PC-9 (cell line): ENCODE results near the gene ALG14.

Source experiments
- EZH2 ChIP-seq: fragments of 200-600 bp; sonication (generic); IDR thresholded peaks from 2 replicates; pipeline ENCODE4 v1.8.0; 2017; ENCODE audit warnings: antibody characterized with exemption, low read depth
- TF ChIP-seq, protein P1 (sequence below): fragments of 200-600 bp; sonication (generic); conservative IDR thresholded peaks from 2 replicates; pipeline ENCODE4 v1.6.1; 2017; ENCODE audit warnings: mixed run types, antibody characterized with exemption, mild to moderate bottlenecking, moderate library complexity

DNA sequence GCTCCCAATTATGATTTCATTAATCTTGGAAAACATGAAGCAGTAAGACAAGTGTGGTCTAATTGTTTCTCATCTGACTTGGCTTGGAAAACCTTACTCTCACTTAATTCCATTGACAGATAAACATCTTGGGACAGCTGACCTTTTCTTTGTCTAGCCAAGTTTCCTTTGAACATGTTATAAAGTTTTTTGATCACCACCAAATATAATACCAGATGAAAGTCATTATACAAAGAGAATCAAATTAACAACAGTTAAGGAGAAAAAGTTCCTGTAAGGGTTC lies 50.2 kb downstream of the ALG14 start:
- TF ChIP-seq, protein P1, sequence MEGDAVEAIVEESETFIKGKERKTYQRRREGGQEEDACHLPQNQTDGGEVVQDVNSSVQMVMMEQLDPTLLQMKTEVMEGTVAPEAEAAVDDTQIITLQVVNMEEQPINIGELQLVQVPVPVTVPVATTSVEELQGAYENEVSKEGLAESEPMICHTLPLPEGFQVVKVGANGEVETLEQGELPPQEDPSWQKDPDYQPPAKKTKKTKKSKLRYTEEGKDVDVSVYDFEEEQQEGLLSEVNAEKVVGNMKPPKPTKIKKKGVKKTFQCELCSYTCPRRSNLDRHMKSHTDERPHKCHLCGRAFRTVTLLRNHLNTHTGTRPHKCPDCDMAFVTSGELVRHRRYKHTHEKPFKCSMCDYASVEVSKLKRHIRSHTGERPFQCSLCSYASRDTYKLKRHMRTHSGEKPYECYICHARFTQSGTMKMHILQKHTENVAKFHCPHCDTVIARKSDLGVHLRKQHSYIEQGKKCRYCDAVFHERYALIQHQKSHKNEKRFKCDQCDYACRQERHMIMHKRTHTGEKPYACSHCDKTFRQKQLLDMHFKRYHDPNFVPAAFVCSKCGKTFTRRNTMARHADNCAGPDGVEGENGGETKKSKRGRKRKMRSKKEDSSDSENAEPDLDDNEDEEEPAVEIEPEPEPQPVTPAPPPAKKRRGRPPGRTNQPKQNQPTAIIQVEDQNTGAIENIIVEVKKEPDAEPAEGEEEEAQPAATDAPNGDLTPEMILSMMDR: no peak
- no peak for TF ChIP-seq EZH2
